ENCODE results near the gene MEGF11. TPM values are rescaled to one million over a fixed set of nuclear protein-coding genes. Genes with fewer than 3 reads are reported as not detected.

MEGF11 gene
- total and polyA plus RNA-seq, 8 donors = 2.6 to 17.4 (median 9.9) TPM; not detected in 1

- TF ChIP-seq CTCF (IDR thresholded peaks at IDR 0.05) = no peak
- Histone ChIP-seq H3K36me3 (no peaks in the 10 kb centered on the region), H3K4me3 (no peak overlapping the region), H3K27ac (no peak overlapping the region), H3K4me1 (no peaks in the 10 kb centered on the region), H3K9me3 (no peaks in the 10 kb centered on the region), H3K27me3 (peaks cover 0 to 4% of the 10 kb centered on the region in 2 donors)
- ATAC-seq (no peak), DNase-seq (no peak)
- intact Hi-C loops (cut with DNase I) = no loop called here
Measured at GRCh38 chr15:66239514-66239913, 14.0 kb downstream of the MEGF11 start.

GRCh38 chr15:66238318-66238717 lies 15.2 kb downstream of the MEGF11 start:
- ATAC-seq = no peak
- Histone ChIP-seq H3K36me3 (no peaks in the 10 kb centered on the region), H3K4me1 (no peaks in the 10 kb centered on the region), H3K9me3 (no peaks in the 10 kb centered on the region), H3K27me3 (peaks cover 0 to 4% of the 10 kb centered on the region in 2 donors), H3K4me3 (no peak overlapping the region), H3K27ac (no peak overlapping the region)
- intact Hi-C loops (cut with DNase I) = no loop called here
- no peak for TF ChIP-seq CTCF (IDR thresholded peaks at IDR 0.05)
- DNase-seq = no peak

- intact Hi-C loops (cut with DNase I) = no loop called here
- ATAC-seq (no peak), DNase-seq (no peak)
- H3K27ac ChIP-seq = no peak overlapping the region
- TF ChIP-seq CTCF (IDR thresholded peaks at IDR 0.05) = no peak
- H3K27me3 ChIP-seq = peaks cover 0 to 4% of the 10 kb centered on the region in 2 donors
- H3K4me3 ChIP-seq = no peak overlapping the region
- no peaks in the 10 kb centered on the region for H3K9me3 ChIP-seq
- no peaks in the 10 kb centered on the region for H3K36me3 ChIP-seq
- no peaks in the 10 kb centered on the region for H3K4me1 ChIP-seq
Measured at GRCh38 chr15:66237513-66238235, 15.9 kb downstream of the MEGF11 start.

- no peak for DNase-seq
- H3K4me1 ChIP-seq = no peaks in the 10 kb centered on the region
- intact Hi-C loops (cut with DNase I) = no loop called here
- H3K36me3 ChIP-seq = no peaks in the 10 kb centered on the region
- no peak overlapping the region for H3K4me3 ChIP-seq
- TF ChIP-seq CTCF (IDR thresholded peaks at IDR 0.05) = no peak
- no peak for ATAC-seq
- no peak overlapping the region for H3K27ac ChIP-seq
- no peaks in the 10 kb centered on the region for H3K9me3 ChIP-seq
- H3K27me3 ChIP-seq = peaks cover 0 to 4% of the 10 kb centered on the region in 2 donors
Measured at GRCh38 chr15:66236806-66237375, 16.7 kb downstream of the MEGF11 start.

GRCh38 chr15:66235866-66236265 lies 17.7 kb downstream of the MEGF11 start:
- Histone ChIP-seq H3K9me3 (no peaks in the 10 kb centered on the region), H3K4me1 (no peaks in the 10 kb centered on the region), H3K36me3 (no peaks in the 10 kb centered on the region), H3K4me3 (no peak overlapping the region), H3K27me3 (peaks cover 0 to 4% of the 10 kb centered on the region in 2 donors), H3K27ac (no peak overlapping the region)
- DNase-seq = no peak
- no peak for ATAC-seq
- intact Hi-C loops (cut with DNase I) = no loop called here
- no peak for TF ChIP-seq CTCF (IDR thresholded peaks at IDR 0.05)

All from left lung (tissue), 10 donors.